ENCODE data around the gene CISD1.

The CISD1 gene

GRCh38 chr10:58282615-58283014 lies 13.7 kb downstream of the CISD1 start:
- H3K9me3 ChIP-seq (ENCODE audit: control insufficient read depth, low read length) = no peaks in the 10 kb centered on the region
- H3K4me3 ChIP-seq (ENCODE audit: low read length) = no peak overlapping the region
- no peak for DNase-seq (ENCODE audit: low read depth)
- H3K36me3 ChIP-seq (ENCODE audit: control insufficient read depth, insufficient read depth, low read length, severe bottlenecking) = peaks cover 14% of the 10 kb centered on the region
- peaks cover 8% of the 10 kb centered on the region for H3K4me1 ChIP-seq (ENCODE audit: control insufficient read depth, insufficient read depth, low read length)
- no peak overlapping the region for H3K9ac ChIP-seq (ENCODE audit: low read length)
- no peaks in the 10 kb centered on the region for H3K27me3 ChIP-seq (replicated peaks; ENCODE audit: control insufficient read depth, insufficient read depth, low read length)

- H3K27me3 ChIP-seq (replicated peaks; ENCODE audit: control insufficient read depth, insufficient read depth, low read length) = no peaks in the 10 kb centered on the region
- H3K36me3 ChIP-seq (ENCODE audit: control insufficient read depth, insufficient read depth, low read length, severe bottlenecking) = peaks cover 4% of the 10 kb centered on the region
- no peaks in the 10 kb centered on the region for H3K4me1 ChIP-seq (ENCODE audit: control insufficient read depth, insufficient read depth, low read length)
- no peaks in the 10 kb centered on the region for H3K9me3 ChIP-seq (ENCODE audit: control insufficient read depth, low read length)
- peak overlapping the region; percentile 9 for H3K9ac ChIP-seq (ENCODE audit: low read length)
- H3K4me3 ChIP-seq (ENCODE audit: low read length) = no peak overlapping the region
- DNase-seq (ENCODE audit: low read depth) = peak; percentile 86
Observed at GRCh38 chr10:58291538-58292174, 22.7 kb downstream of the CISD1 start.

- Histone ChIP-seq H3K9me3 (ENCODE audit: control insufficient read depth, low read length) (no peaks in the 10 kb centered on the region), H3K36me3 (ENCODE audit: control insufficient read depth, insufficient read depth, low read length, severe bottlenecking) (no peaks in the 10 kb centered on the region), H3K27me3 (replicated peaks; ENCODE audit: control insufficient read depth, insufficient read depth, low read length) (no peaks in the 10 kb centered on the region), H3K9ac (ENCODE audit: low read length) (no peak overlapping the region), H3K4me3 (ENCODE audit: low read length) (no peak overlapping the region), H3K4me1 (ENCODE audit: control insufficient read depth, insufficient read depth, low read length) (no peaks in the 10 kb centered on the region)
- no peak for DNase-seq (ENCODE audit: low read depth)
Observed at GRCh38 chr10:58293989-58294388, 25.0 kb downstream of the CISD1 start.

GRCh38 chr10:58299580-58299979 lies 30.6 kb downstream of the CISD1 start:
- H3K27me3 ChIP-seq (replicated peaks; ENCODE audit: control insufficient read depth, insufficient read depth, low read length) = no peaks in the 10 kb centered on the region
- DNase-seq (ENCODE audit: low read depth) = peak; percentile 82

GRCh38 chr10:58300676-58301075 lies 31.7 kb downstream of the CISD1 start:
- Histone ChIP-seq H3K36me3 (ENCODE audit: control insufficient read depth, insufficient read depth, low read length, severe bottlenecking) (no peaks in the 10 kb centered on the region), H3K4me3 (ENCODE audit: low read length) (no peak overlapping the region), H3K27me3 (replicated peaks; ENCODE audit: control insufficient read depth, insufficient read depth, low read length) (no peaks in the 10 kb centered on the region), H3K9ac (ENCODE audit: low read length) (no peak overlapping the region), H3K4me1 (ENCODE audit: control insufficient read depth, insufficient read depth, low read length) (no peaks in the 10 kb centered on the region), H3K9me3 (ENCODE audit: control insufficient read depth, low read length) (no peaks in the 10 kb centered on the region)
- no peak for DNase-seq (ENCODE audit: low read depth)

More at GRCh38 chr10:58299580-58299979, 30.6 kb downstream of the CISD1 start:
- no peaks in the 10 kb centered on the region for H3K36me3 ChIP-seq (ENCODE audit: control insufficient read depth, insufficient read depth, low read length, severe bottlenecking)
- H3K4me1 ChIP-seq (ENCODE audit: control insufficient read depth, insufficient read depth, low read length) = no peaks in the 10 kb centered on the region
- no peaks in the 10 kb centered on the region for H3K9me3 ChIP-seq (ENCODE audit: control insufficient read depth, low read length)
- no peak overlapping the region for H3K9ac ChIP-seq (ENCODE audit: low read length)
- no peak overlapping the region for H3K4me3 ChIP-seq (ENCODE audit: low read length)

- Histone ChIP-seq H3K4me1 (ENCODE audit: control insufficient read depth, insufficient read depth, low read length) (no peaks in the 10 kb centered on the region), H3K4me3 (ENCODE audit: low read length) (no peak overlapping the region), H3K9ac (ENCODE audit: low read length) (no peak overlapping the region), H3K36me3 (ENCODE audit: control insufficient read depth, insufficient read depth, low read length, severe bottlenecking) (no peaks in the 10 kb centered on the region), H3K9me3 (ENCODE audit: control insufficient read depth, low read length) (no peaks in the 10 kb centered on the region), H3K27me3 (replicated peaks; ENCODE audit: control insufficient read depth, insufficient read depth, low read length) (no peaks in the 10 kb centered on the region)
- no peak for DNase-seq (ENCODE audit: low read depth)
Observed at GRCh38 chr10:58302254-58302653, 33.3 kb downstream of the CISD1 start.

GRCh38 chr10:58304099-58304633 lies 35.2 kb downstream of the CISD1 start:
- H3K27me3 ChIP-seq (replicated peaks; ENCODE audit: control insufficient read depth, insufficient read depth, low read length) = no peaks in the 10 kb centered on the region
- H3K9me3 ChIP-seq (ENCODE audit: control insufficient read depth, low read length) = no peaks in the 10 kb centered on the region
- no peaks in the 10 kb centered on the region for H3K36me3 ChIP-seq (ENCODE audit: control insufficient read depth, insufficient read depth, low read length, severe bottlenecking)
- DNase-seq (ENCODE audit: low read depth) = no peak
- H3K9ac ChIP-seq (ENCODE audit: low read length) = no peak overlapping the region
- H3K4me3 ChIP-seq (ENCODE audit: low read length) = no peak overlapping the region
- H3K4me1 ChIP-seq (ENCODE audit: control insufficient read depth, insufficient read depth, low read length) = no peaks in the 10 kb centered on the region

GRCh38 chr10:58305821-58306220 lies 36.9 kb downstream of the CISD1 start:
- H3K9ac ChIP-seq (ENCODE audit: low read length) = no peak overlapping the region
- no peak for DNase-seq (ENCODE audit: low read depth)
- no peak overlapping the region for H3K4me3 ChIP-seq (ENCODE audit: low read length)
- H3K36me3 ChIP-seq (ENCODE audit: control insufficient read depth, insufficient read depth, low read length, severe bottlenecking) = no peaks in the 10 kb centered on the region
- H3K27me3 ChIP-seq (replicated peaks; ENCODE audit: control insufficient read depth, insufficient read depth, low read length) = no peaks in the 10 kb centered on the region
- H3K9me3 ChIP-seq (ENCODE audit: control insufficient read depth, low read length) = no peaks in the 10 kb centered on the region
- no peaks in the 10 kb centered on the region for H3K4me1 ChIP-seq (ENCODE audit: control insufficient read depth, insufficient read depth, low read length)

- Histone ChIP-seq H3K9ac (ENCODE audit: low read length) (no peak overlapping the region), H3K4me3 (ENCODE audit: low read length) (no peak overlapping the region), H3K4me1 (ENCODE audit: control insufficient read depth, insufficient read depth, low read length) (no peaks in the 10 kb centered on the region), H3K9me3 (ENCODE audit: control insufficient read depth, low read length) (no peaks in the 10 kb centered on the region), H3K36me3 (ENCODE audit: control insufficient read depth, insufficient read depth, low read length, severe bottlenecking) (no peaks in the 10 kb centered on the region), H3K27me3 (replicated peaks; ENCODE audit: control insufficient read depth, insufficient read depth, low read length) (no peaks in the 10 kb centered on the region)
- no peak for DNase-seq (ENCODE audit: low read depth)
Observed at GRCh38 chr10:58307676-58308075, 38.7 kb downstream of the CISD1 start.

GRCh38 chr10:58311026-58311425 lies 42.1 kb downstream of the CISD1 start:
- Histone ChIP-seq H3K27me3 (replicated peaks; ENCODE audit: control insufficient read depth, insufficient read depth, low read length) (no peaks in the 10 kb centered on the region), H3K9ac (ENCODE audit: low read length) (no peak overlapping the region)

GRCh38 chr10:58316874-58317273 lies 47.9 kb downstream of the CISD1 start:
- Histone ChIP-seq H3K4me1 (ENCODE audit: control insufficient read depth, insufficient read depth, low read length) (no peaks in the 10 kb centered on the region), H3K9ac (ENCODE audit: low read length) (no peak overlapping the region), H3K36me3 (ENCODE audit: control insufficient read depth, insufficient read depth, low read length, severe bottlenecking) (no peaks in the 10 kb centered on the region), H3K4me3 (ENCODE audit: low read length) (no peak overlapping the region), H3K9me3 (ENCODE audit: control insufficient read depth, low read length) (no peaks in the 10 kb centered on the region), H3K27me3 (replicated peaks; ENCODE audit: control insufficient read depth, insufficient read depth, low read length) (no peaks in the 10 kb centered on the region)
- no peak for DNase-seq (ENCODE audit: low read depth)

More at GRCh38 chr10:58311026-58311425, 42.1 kb downstream of the CISD1 start:
- Histone ChIP-seq H3K36me3 (ENCODE audit: control insufficient read depth, insufficient read depth, low read length, severe bottlenecking) (no peaks in the 10 kb centered on the region), H3K9me3 (ENCODE audit: control insufficient read depth, low read length) (no peaks in the 10 kb centered on the region), H3K4me3 (ENCODE audit: low read length) (no peak overlapping the region), H3K4me1 (ENCODE audit: control insufficient read depth, insufficient read depth, low read length) (no peaks in the 10 kb centered on the region)
- no peak for DNase-seq (ENCODE audit: low read depth)

GRCh38 chr10:58318346-58318745 lies 49.4 kb downstream of the CISD1 start:
- Histone ChIP-seq H3K36me3 (ENCODE audit: control insufficient read depth, insufficient read depth, low read length, severe bottlenecking) (no peaks in the 10 kb centered on the region), H3K27me3 (replicated peaks; ENCODE audit: control insufficient read depth, insufficient read depth, low read length) (no peaks in the 10 kb centered on the region), H3K9ac (ENCODE audit: low read length) (no peak overlapping the region), H3K4me1 (ENCODE audit: control insufficient read depth, insufficient read depth, low read length) (no peaks in the 10 kb centered on the region), H3K4me3 (ENCODE audit: low read length) (no peak overlapping the region), H3K9me3 (ENCODE audit: control insufficient read depth, low read length) (no peaks in the 10 kb centered on the region)
- DNase-seq (ENCODE audit: low read depth) = no peak
